HCT116 (cell line): ENCODE data around the gene RIPOR3. TPM values are rescaled to one million over a fixed set of nuclear protein-coding genes. Genes with fewer than 3 reads are reported as not detected.

Experiments
- ATAC-seq: fragments of 200-7000 bp; cut with Tn5 transposase; 2 replicates; pipeline ENCODE4 v1.9.1; 2020; ENCODE audit warnings: mild to moderate bottlenecking, moderate library complexity
- BruUV-seq: library from RNA; stranded (reverse); fragments of 400-500 nt; replicated peaks from 2 replicates; lab custom pipeline; 2021; lab: Mats Ljungman, UMichigan
- CTCF ChIA-PET: fragments of 300-600 bp; sonication (Branson Sonifier 250); formaldehyde crosslinking; loops from one replicate; lab custom pipeline; 2021; ENCODE audit warnings: antibody characterized with exemption; lab: Charles Lee
- POLR2A ChIA-PET: fragments of 300-600, 350-600 bp; sonication (Branson Sonifier 250); formaldehyde crosslinking; loops from one replicate; lab custom pipeline; 2021; ENCODE audit warnings: antibody characterized with exemption; lab: Charles Lee
- RAD21 ChIA-PET, 2 experiments: fragments of 300-600 bp; sonication (Branson Sonifier 250); formaldehyde crosslinking; loops; one replicate each; lab custom pipeline; 2023; ENCODE audit warnings: low total read pairs in 2 of 2; ENCODE audit not compliant: uncharacterized antibody in 2 of 2, unreplicated experiment in 2 of 2, low non-redundant PET in 1 of 2; lab: Charles Lee
- DNase-seq: peaks from one replicate; pipeline ENCODE4 v3.0.0-alpha.2; 2010; ENCODE audit warnings: low read depth, low spot score
- H2AFZ ChIP-seq: fragments of 200-600 bp; shearing (Covaris generic), sonication (generic); 2 replicates; pipeline ENCODE4 v1.6.1; 2017; ENCODE audit warnings: low read depth, mixed run types, mixed read lengths, antibody characterized with exemption, low read length; ENCODE audit not compliant: poor library complexity, severe bottlenecking
- H3K27ac ChIP-seq: 2 replicates; pipeline ENCODE4 v1.5.1; 2012; ENCODE audit warnings: low read depth, low read length
- H3K27me3 ChIP-seq: fragments of 200-600 bp; sonication (generic); 2 replicates; pipeline ENCODE4 v1.6.1; 2016; ENCODE audit warnings: mixed run types, low read length, mixed read lengths; ENCODE audit not compliant: insufficient read depth
- H3K36me3 ChIP-seq, 2 experiments: fragments of 200-500 bp in 1 of 2; fragments of 200-600 bp in 1 of 2; sonication (Bioruptor generic) in 1 of 2; sonication (generic) in 1 of 2; 2 replicates each; pipeline versions ENCODE4 v1.5.1 to v1.6.1; 2014 to 2016; ENCODE audit warnings: low read length in 2 of 2, inconsistent platforms in 1 of 2, mixed read lengths in 1 of 2, mixed run types in 1 of 2; ENCODE audit not compliant: insufficient read depth in 2 of 2, control insufficient read depth in 1 of 2
- H3K4me1 ChIP-seq, 2 experiments: fragments of 200-600 bp in 1 of 2; sonication (generic) in 1 of 2; 2 replicates each; pipeline versions ENCODE4 v1.5.1 to v1.6.1; 2012 to 2017; ENCODE audit warnings: low read length in 2 of 2, inconsistent platforms in 1 of 2, mild to moderate bottlenecking in 1 of 2, mixed read lengths in 1 of 2, mixed run types in 1 of 2, moderate library complexity in 1 of 2; ENCODE audit not compliant: insufficient read depth in 2 of 2, control insufficient read depth in 1 of 2
- H3K4me2 ChIP-seq: fragments of 200-600 bp; sonication (generic); 2 replicates; pipeline ENCODE4 v1.6.1; 2017; ENCODE audit warnings: mixed run types, low read length, mixed read lengths
- H3K4me3 ChIP-seq, 2 experiments: fragments of 200-600 bp in 1 of 2; sonication (generic) in 1 of 2; replicated peaks in 1 of 2; 2 replicates each; pipeline ENCODE4 v1.5.1; 2011 to 2016; ENCODE audit warnings: low read length in 2 of 2, control low read depth in 1 of 2, low read depth in 1 of 2, mild to moderate bottlenecking in 1 of 2, mixed read lengths in 1 of 2, mixed run types in 1 of 2
- H3K79me2 ChIP-seq: fragments of 200-600 bp; sonication (generic); 2 replicates; pipeline ENCODE4 v1.6.1; 2017; ENCODE audit warnings: mild to moderate bottlenecking, mixed run types, low read length, moderate library complexity, mixed read lengths; ENCODE audit not compliant: insufficient read depth
- H3K9ac ChIP-seq: fragments of 200-600 bp; sonication (generic); 2 replicates; pipeline ENCODE4 v1.6.1; 2016; ENCODE audit warnings: low read length, mixed read lengths
- H3K9me2 ChIP-seq: fragments of 200-600 bp; sonication (generic), shearing (Covaris generic); 2 replicates; pipeline ENCODE4 v1.6.1; 2017; ENCODE audit warnings: mixed run types, mild to moderate bottlenecking, moderate library complexity; ENCODE audit not compliant: insufficient read depth
- H3K9me3 ChIP-seq, 2 experiments: fragments of 200-500 bp in 1 of 2; fragments of 200-600 bp in 1 of 2; sonication (Bioruptor generic) in 1 of 2; sonication (generic) in 1 of 2; 2 replicates each; pipeline ENCODE4 v1.6.1; 2014 to 2017; ENCODE audit warnings: low read length in 2 of 2, mixed read lengths in 2 of 2, inconsistent platforms in 1 of 2, low read depth in 1 of 2, mild to moderate bottlenecking in 1 of 2, mixed run types in 1 of 2, moderate library complexity in 1 of 2; ENCODE audit not compliant: control insufficient read depth in 1 of 2, insufficient read depth in 1 of 2
- H4K20me1 ChIP-seq: fragments of 200-600 bp; sonication (generic), shearing (Covaris generic); 2 replicates; pipeline ENCODE4 v1.6.1; 2017; ENCODE audit warnings: mixed run types, mild to moderate bottlenecking, moderate library complexity; ENCODE audit not compliant: insufficient read depth
- EZH2 ChIP-seq: fragments of 200-600 bp; sonication (generic); IDR thresholded peaks from 2 replicates; pipeline ENCODE4 v1.6.1; 2017; ENCODE audit warnings: antibody characterized with exemption, mixed run types
- EZH2phosphoT487 ChIP-seq: fragments of 200-600 bp; IDR thresholded peaks from 2 replicates; pipeline ENCODE4 v1.6.1; 2018; ENCODE audit warnings: antibody characterized with exemption, borderline replicate concordance
- FOSL1 ChIP-seq: IDR thresholded peaks from 2 replicates; pipeline ENCODE4 v1.6.1; 2012; ENCODE audit warnings: low read depth
- RAD21 ChIP-seq: IDR thresholded peaks from 2 replicates; pipeline ENCODE4 v1.6.1; 2012; ENCODE audit warnings: low read depth, mild to moderate bottlenecking
- SIN3A ChIP-seq: IDR thresholded peaks from 2 replicates; pipeline ENCODE4 v1.6.1; 2012; ENCODE audit warnings: low read depth
- SP1 ChIP-seq: IDR thresholded peaks from 2 replicates; pipeline ENCODE4 v1.6.1; 2012; ENCODE audit warnings: low read depth
- YY1 ChIP-seq: IDR thresholded peaks from 2 replicates; pipeline ENCODE4 v1.6.1; 2011; ENCODE audit warnings: low read length, low read depth, moderate library complexity, mild to moderate bottlenecking; ENCODE audit not compliant: insufficient replicate concordance; ENCODE audit errors: extremely low read depth
- ZFX ChIP-seq: fragments of 450-650 bp; IDR thresholded peaks from 2 replicates; pipeline ENCODE4 v1.6.1; 2017
- ZNF274 ChIP-seq: fragments of 200-500 bp; sonication (Bioruptor generic); IDR thresholded peaks from 2 replicates; pipeline ENCODE4 v1.6.1; 2014; ENCODE audit warnings: mild to moderate bottlenecking, low read depth, low read length, inconsistent platforms
- intact Hi-C: fragments of 100-400 bp; cut with micrococcal nuclease; formaldehyde crosslinking; loops from 2 replicates; pipeline ENCODE4 v1.10.0; 2022
- total RNA-seq: library from RNA; stranded (reverse); gene quantifications from one replicate; pipeline ENCODE4 v1.2.1, GENCODE V29; 2021; ENCODE audit not compliant: unreplicated experiment
- TF ChIP-seq, protein P1 (sequence below), 3 experiments: fragments of 200-600 bp in 1 of 3; sonication (generic) in 1 of 3; IDR thresholded peaks in 2 of 3; conservative IDR thresholded peaks in 1 of 3; 2 replicates each; pipeline ENCODE4 v1.5.1; 2012 to 2017; ENCODE audit warnings: low read depth in 2 of 3, low read length in 2 of 3, antibody characterized with exemption in 1 of 3, borderline replicate concordance in 1 of 3, control low read depth in 1 of 3, mild to moderate bottlenecking in 1 of 3, mixed read lengths in 1 of 3, mixed run types in 1 of 3, moderate library complexity in 1 of 3; ENCODE audit not compliant: insufficient read depth in 1 of 3
- TF ChIP-seq, protein P2 (sequence below): IDR thresholded peaks from 2 replicates; pipeline ENCODE4 v1.6.1; 2012

The RIPOR3 gene
- total RNA-seq, 1 experiment from 2014 or later, result 0.22 TPM

DNA sequence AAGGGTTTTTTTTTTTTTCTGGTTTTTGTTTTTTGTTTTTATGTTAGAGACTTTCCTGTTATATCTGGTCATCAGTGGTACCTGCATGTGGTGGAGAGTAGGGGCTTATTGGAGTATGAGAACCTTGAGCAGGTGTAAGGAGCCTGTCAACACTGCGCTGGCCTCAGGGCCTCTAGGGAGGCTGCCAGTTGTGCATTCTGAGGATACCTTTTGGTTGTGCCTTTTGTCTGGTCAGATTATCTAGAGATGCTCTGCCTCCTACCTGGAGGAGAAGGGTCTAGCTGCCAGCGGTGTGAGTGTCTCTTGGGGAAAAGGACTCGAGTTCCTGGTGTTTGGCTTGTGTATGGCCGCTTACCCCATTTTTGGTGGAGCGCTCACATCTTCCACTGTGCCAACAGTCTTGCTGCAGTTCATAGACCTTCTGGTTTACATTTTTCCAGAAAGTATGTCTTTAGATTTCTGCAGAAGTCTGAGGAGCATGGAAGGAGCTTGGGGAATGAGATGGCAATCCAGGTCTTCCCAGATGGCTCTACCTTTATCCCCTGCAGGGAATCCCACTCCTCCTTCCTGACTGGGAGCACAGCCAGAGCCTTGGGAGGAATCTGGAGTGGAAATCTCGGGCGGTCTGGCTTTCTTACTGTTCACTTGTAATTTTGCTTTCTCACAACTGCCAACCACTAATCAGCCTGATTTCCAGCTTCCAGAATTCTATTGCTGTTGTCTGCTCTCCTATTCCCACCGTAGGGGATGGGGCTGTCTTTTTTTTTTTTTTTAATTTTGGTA, 131.3 kb downstream of the RIPOR3 start:
- no peak overlapping the region for H3K4me3 ChIP-seq
- H3K27me3 ChIP-seq, result no peaks in the 10 kb centered on the region
- peaks cover 88% of the 10 kb centered on the region for H3K79me2 ChIP-seq
- no peak for ATAC-seq
- ChIA-PET POLR2A (interaction anchor here (1.9 kb wide), 1 partner anchor 19 kb away, joined by 6 read pairs; no protein-coding TSS in a partner anchor), CTCF (interaction anchor here (1.2 kb wide), 1 partner anchor 28 kb away, joined by 3 read pairs; no protein-coding TSS in a partner anchor), RAD21 (no interaction called here)
- no peaks in the 10 kb centered on the region for H3K9me3 ChIP-seq
- H3K4me2 ChIP-seq, result peak overlapping the region; percentile 58
- H3K9me2 ChIP-seq, result no peaks in the 10 kb centered on the region
- peaks cover 5 to 19% of the 10 kb centered on the region in 2 experiments; a peak in 2 of 4 replicates for H3K36me3 ChIP-seq
- no peak overlapping the region for H2AFZ ChIP-seq
- peak overlapping the region; percentile 94 for H3K27ac ChIP-seq
- peaks cover 62 to 80% of the 10 kb centered on the region in 2 experiments for H3K4me1 ChIP-seq
- no peak for TF ChIP-seq ZFX
- TF ChIP-seq, protein P1, sequence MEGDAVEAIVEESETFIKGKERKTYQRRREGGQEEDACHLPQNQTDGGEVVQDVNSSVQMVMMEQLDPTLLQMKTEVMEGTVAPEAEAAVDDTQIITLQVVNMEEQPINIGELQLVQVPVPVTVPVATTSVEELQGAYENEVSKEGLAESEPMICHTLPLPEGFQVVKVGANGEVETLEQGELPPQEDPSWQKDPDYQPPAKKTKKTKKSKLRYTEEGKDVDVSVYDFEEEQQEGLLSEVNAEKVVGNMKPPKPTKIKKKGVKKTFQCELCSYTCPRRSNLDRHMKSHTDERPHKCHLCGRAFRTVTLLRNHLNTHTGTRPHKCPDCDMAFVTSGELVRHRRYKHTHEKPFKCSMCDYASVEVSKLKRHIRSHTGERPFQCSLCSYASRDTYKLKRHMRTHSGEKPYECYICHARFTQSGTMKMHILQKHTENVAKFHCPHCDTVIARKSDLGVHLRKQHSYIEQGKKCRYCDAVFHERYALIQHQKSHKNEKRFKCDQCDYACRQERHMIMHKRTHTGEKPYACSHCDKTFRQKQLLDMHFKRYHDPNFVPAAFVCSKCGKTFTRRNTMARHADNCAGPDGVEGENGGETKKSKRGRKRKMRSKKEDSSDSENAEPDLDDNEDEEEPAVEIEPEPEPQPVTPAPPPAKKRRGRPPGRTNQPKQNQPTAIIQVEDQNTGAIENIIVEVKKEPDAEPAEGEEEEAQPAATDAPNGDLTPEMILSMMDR (IDR thresholded peaks at IDR 0.05 in 2 of 3, conservative IDR thresholded peaks at IDR 0.05 in 1 of 3; ENCODE audit: borderline replicate concordance in 1 of 3, insufficient read depth in 1 of 3, low read depth in 2 of 3, low read length in 2 of 3), result no peak
- TF ChIP-seq, protein P2, sequence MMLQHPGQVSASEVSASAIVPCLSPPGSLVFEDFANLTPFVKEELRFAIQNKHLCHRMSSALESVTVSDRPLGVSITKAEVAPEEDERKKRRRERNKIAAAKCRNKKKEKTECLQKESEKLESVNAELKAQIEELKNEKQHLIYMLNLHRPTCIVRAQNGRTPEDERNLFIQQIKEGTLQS, result no peak
- TF ChIP-seq SIN3A, result no peak
- no peak for TF ChIP-seq ZNF274
- no peak for TF ChIP-seq SP1
- TF ChIP-seq RAD21, result no peak
- no peak for TF ChIP-seq EZH2
- TF ChIP-seq FOSL1, result no peak
- no peak for TF ChIP-seq YY1
- TF ChIP-seq EZH2phosphoT487, result no peak
- peak overlapping the region; percentile 59 for H3K9ac ChIP-seq
- BruUV-seq, result no TSS peak
- DNase-seq, result no peak
- H4K20me1 ChIP-seq, result no peaks in the 10 kb centered on the region
- intact Hi-C loops, result loop anchor here (2.0 to 5.0 kb wide), 2 partner anchors 19 to 48 kb away; partner anchors contain the start of gene PTPN1
